ENCODE measurements around the gene MARCHF11.

- TF ChIP-seq TARDBP (IDR thresholded peaks at IDR 0.05) (no peak), LEF1 (IDR thresholded peaks at IDR 0.05; ENCODE audit: borderline replicate concordance) (no peak), FOXA1 (IDR thresholded peaks at IDR 0.05) (no peak), SUZ12 (IDR thresholded peaks at IDR 0.05) (no peak), NFRKB (IDR thresholded peaks at IDR 0.05) (no peak)
Measured at GRCh38 chr5:16064135-16064893, 115.3 kb downstream of the MARCHF11 start.
